ENCODE data around the gene CCL4.

The CCL4 gene

GRCh38 chr17:36144981-36145729 lies 41.5 kb downstream of the CCL4 start:
- no peak for DNase-seq (ENCODE audit: low read depth)

GRCh38 chr17:36147601-36148000 lies 44.0 kb downstream of the CCL4 start:
- no peak for DNase-seq (ENCODE audit: low read depth)

- DNase-seq (ENCODE audit: low read depth) = peak; percentile 37
Measured at GRCh38 chr17:36148559-36149295, 45.1 kb downstream of the CCL4 start.

GRCh38 chr17:36149296-36149820 lies 45.7 kb downstream of the CCL4 start:
- peak; percentile 15 for DNase-seq (ENCODE audit: low read depth)

- DNase-seq (ENCODE audit: low read depth) = no peak
Measured at GRCh38 chr17:36151891-36152638, 48.4 kb downstream of the CCL4 start.

GRCh38 chr17:36152639-36153120 lies 49.1 kb downstream of the CCL4 start:
- DNase-seq (ENCODE audit: low read depth) = no peak

- no peak for DNase-seq (ENCODE audit: low read depth)
Measured at GRCh38 chr17:36153895-36154610, 50.4 kb downstream of the CCL4 start.

Data from CMK (cell line).